C4-2B (cell line): ENCODE data around the gene ZBTB7B.

Experiments used
- ZFX ChIP-seq: fragments of 450-650 bp; IDR thresholded peaks from 2 replicates; pipeline ENCODE4 v1.6.1; 2017
- TF ChIP-seq, protein P1 (sequence below): fragments of 450-650 bp; conservative IDR thresholded peaks from 2 replicates; pipeline ENCODE4 v1.5.1; 2017; ENCODE audit warnings: mild to moderate bottlenecking

DNA sequence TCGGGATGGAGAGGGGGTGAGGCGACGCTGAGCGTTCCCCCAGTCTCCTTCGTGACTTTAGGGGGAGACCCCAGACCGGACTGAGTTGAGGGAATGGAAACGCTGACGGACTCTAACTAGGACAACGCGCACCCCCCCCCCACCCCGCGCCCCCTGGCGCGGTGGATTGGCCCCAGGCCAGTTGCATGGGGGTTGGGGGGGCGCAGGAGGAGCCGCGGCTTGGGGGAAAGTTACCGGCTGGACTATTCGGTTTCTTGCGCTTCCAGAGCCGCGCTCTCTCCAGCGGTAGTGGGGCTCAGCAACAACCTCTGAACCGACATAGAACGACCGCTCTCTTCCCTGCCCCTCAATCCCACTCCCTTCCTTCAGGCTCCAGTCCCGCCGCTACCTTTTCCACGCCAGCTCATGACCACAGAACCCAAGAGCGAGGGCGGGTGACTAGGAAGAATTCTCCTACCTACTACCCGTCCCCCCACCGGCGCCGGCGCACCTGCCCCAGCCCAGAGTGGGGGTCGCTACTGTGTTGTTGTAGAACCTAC is 694 bp downstream of the ZBTB7B start:
- TF ChIP-seq, protein P1, sequence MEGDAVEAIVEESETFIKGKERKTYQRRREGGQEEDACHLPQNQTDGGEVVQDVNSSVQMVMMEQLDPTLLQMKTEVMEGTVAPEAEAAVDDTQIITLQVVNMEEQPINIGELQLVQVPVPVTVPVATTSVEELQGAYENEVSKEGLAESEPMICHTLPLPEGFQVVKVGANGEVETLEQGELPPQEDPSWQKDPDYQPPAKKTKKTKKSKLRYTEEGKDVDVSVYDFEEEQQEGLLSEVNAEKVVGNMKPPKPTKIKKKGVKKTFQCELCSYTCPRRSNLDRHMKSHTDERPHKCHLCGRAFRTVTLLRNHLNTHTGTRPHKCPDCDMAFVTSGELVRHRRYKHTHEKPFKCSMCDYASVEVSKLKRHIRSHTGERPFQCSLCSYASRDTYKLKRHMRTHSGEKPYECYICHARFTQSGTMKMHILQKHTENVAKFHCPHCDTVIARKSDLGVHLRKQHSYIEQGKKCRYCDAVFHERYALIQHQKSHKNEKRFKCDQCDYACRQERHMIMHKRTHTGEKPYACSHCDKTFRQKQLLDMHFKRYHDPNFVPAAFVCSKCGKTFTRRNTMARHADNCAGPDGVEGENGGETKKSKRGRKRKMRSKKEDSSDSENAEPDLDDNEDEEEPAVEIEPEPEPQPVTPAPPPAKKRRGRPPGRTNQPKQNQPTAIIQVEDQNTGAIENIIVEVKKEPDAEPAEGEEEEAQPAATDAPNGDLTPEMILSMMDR: no peak
- TF ChIP-seq ZFX: no peak
